Parathyroid adenoma (tissue), 2 donors: Measurements from ENCODE around the gene WWOX.

Experiments used
- H2AFZ ChIP-seq: fragments of 300-600 bp; sonication (generic); one replicate; pipeline ENCODE4 v1.7.0; 2017; ENCODE audit warnings: antibody characterized with exemption, mild to moderate bottlenecking
- H3K27ac ChIP-seq: fragments of 300-600 bp; sonication (generic); one replicate; pipeline ENCODE4 v1.7.0; 2017
- H3K27me3 ChIP-seq: fragments of 300-600 bp; sonication (generic); one replicate; pipeline ENCODE4 v1.7.0; 2017; ENCODE audit warnings: low read length; ENCODE audit not compliant: control insufficient read depth, insufficient read depth
- H3K36me3 ChIP-seq: fragments of 300-600 bp; sonication (generic); one replicate; pipeline ENCODE4 v1.7.0; 2017; ENCODE audit warnings: low read length; ENCODE audit not compliant: control insufficient read depth, insufficient read depth
- H3K4me1 ChIP-seq: fragments of 300-600 bp; sonication (generic); one replicate; pipeline ENCODE4 v1.7.0; 2017; ENCODE audit warnings: control low read depth
- H3K4me2 ChIP-seq: fragments of 300-600 bp; sonication (generic); one replicate; pipeline ENCODE4 v1.7.0; 2017; ENCODE audit warnings: low read length
- H3K4me3 ChIP-seq: fragments of 300-600 bp; sonication (generic); one replicate; pipeline ENCODE4 v1.7.0; 2017; ENCODE audit warnings: low read depth, low read length
- H3K79me2 ChIP-seq: fragments of 300-600 bp; sonication (generic); one replicate; pipeline ENCODE4 v1.7.0; 2017; ENCODE audit warnings: control low read depth
- H3K9ac ChIP-seq: fragments of 300-600 bp; sonication (generic); one replicate; pipeline ENCODE4 v1.7.0; 2017; ENCODE audit warnings: mild to moderate bottlenecking
- H3K9me3 ChIP-seq: fragments of 300-600 bp; sonication (generic); one replicate; pipeline ENCODE4 v1.7.0; 2017; ENCODE audit warnings: low read length; ENCODE audit not compliant: control insufficient read depth
- CTCF ChIP-seq: fragments of 300-600 bp; sonication (generic); IDR thresholded peaks from one replicate; pipeline ENCODE4 v1.7.0; 2017; ENCODE audit warnings: antibody characterized with exemption, mild to moderate bottlenecking
- donor health status: primary hyperparathyroidism.

The WWOX gene

GRCh38 chr16:78192734-78193488, 93.5 kb downstream of the WWOX start:
- Histone ChIP-seq H3K79me2 (no peaks in the 10 kb centered on the region), H3K27ac (no peak overlapping the region), H2AFZ (no peak overlapping the region), H3K9me3 (no peaks in the 10 kb centered on the region), H3K4me2 (no peak overlapping the region), H3K4me1 (no peaks in the 10 kb centered on the region), H3K27me3 (no peaks in the 10 kb centered on the region), H3K36me3 (no peaks in the 10 kb centered on the region), H3K4me3 (no peak overlapping the region), H3K9ac (no peak overlapping the region)
- no peak for TF ChIP-seq CTCF

- no peaks in the 10 kb centered on the region for H3K27me3 ChIP-seq
- H3K9ac ChIP-seq: no peak overlapping the region
- no peaks in the 10 kb centered on the region for H3K36me3 ChIP-seq
- no peaks in the 10 kb centered on the region for H3K79me2 ChIP-seq
- H2AFZ ChIP-seq: no peak overlapping the region
- H3K4me3 ChIP-seq: no peak overlapping the region
- H3K9me3 ChIP-seq: no peaks in the 10 kb centered on the region
- no peak for TF ChIP-seq CTCF
- H3K4me1 ChIP-seq: no peaks in the 10 kb centered on the region
- no peak overlapping the region for H3K4me2 ChIP-seq
- no peak overlapping the region for H3K27ac ChIP-seq
Measured at GRCh38 chr16:78194948-78195347, 95.5 kb downstream of the WWOX start.

GRCh38 chr16:78195797-78196196, 96.3 kb downstream of the WWOX start:
- Histone ChIP-seq H3K9me3 (no peaks in the 10 kb centered on the region), H3K79me2 (no peaks in the 10 kb centered on the region), H3K27ac (no peak overlapping the region), H3K4me2 (no peak overlapping the region), H3K9ac (no peak overlapping the region), H2AFZ (no peak overlapping the region), H3K4me3 (no peak overlapping the region), H3K36me3 (no peaks in the 10 kb centered on the region), H3K27me3 (no peaks in the 10 kb centered on the region), H3K4me1 (no peaks in the 10 kb centered on the region)
- TF ChIP-seq CTCF: no peak

- no peaks in the 10 kb centered on the region for H3K79me2 ChIP-seq
- H3K36me3 ChIP-seq: no peaks in the 10 kb centered on the region
- H3K9me3 ChIP-seq: no peaks in the 10 kb centered on the region
- no peaks in the 10 kb centered on the region for H3K27me3 ChIP-seq
- TF ChIP-seq CTCF: no peak
- H2AFZ ChIP-seq: no peak overlapping the region
- no peak overlapping the region for H3K9ac ChIP-seq
- H3K4me1 ChIP-seq: no peaks in the 10 kb centered on the region
- no peak overlapping the region for H3K4me3 ChIP-seq
- no peak overlapping the region for H3K27ac ChIP-seq
- H3K4me2 ChIP-seq: no peak overlapping the region
Measured at GRCh38 chr16:78196502-78196901, 97.0 kb downstream of the WWOX start.

- H3K36me3 ChIP-seq: no peaks in the 10 kb centered on the region
- H3K27ac ChIP-seq: no peak overlapping the region
- H3K4me3 ChIP-seq: no peak overlapping the region
- TF ChIP-seq CTCF: no peak
- no peak overlapping the region for H3K4me2 ChIP-seq
- no peaks in the 10 kb centered on the region for H3K27me3 ChIP-seq
- no peak overlapping the region for H2AFZ ChIP-seq
- H3K4me1 ChIP-seq: no peaks in the 10 kb centered on the region
- no peaks in the 10 kb centered on the region for H3K9me3 ChIP-seq
- no peaks in the 10 kb centered on the region for H3K79me2 ChIP-seq
- no peak overlapping the region for H3K9ac ChIP-seq
Measured at GRCh38 chr16:78198288-78198687, 98.8 kb downstream of the WWOX start.
